ENCODE measurements around the gene OR14C36.

DNA sequence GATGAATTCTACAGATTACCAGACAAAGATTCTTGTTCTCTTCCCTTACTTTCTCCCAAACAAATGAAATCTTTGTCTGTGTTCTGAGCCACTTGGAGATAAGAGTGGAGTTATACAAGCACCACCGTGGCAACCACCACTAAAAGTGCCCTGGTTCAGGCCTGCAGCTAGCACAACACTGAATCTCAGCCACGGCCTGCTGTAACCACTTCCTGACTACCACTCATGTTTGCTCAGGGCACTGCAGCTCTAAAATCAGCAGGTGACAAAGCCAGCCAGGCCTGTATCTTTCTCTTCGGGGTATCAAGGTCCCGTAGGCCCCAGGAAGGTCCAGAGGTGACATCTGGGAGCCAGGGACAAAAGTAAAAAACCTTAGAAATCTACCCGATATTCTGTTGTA, 23.8 kb downstream of the OR14C36 start:
- no peak for TF ChIP-seq EZH2 (IDR thresholded peaks at IDR 0.05; ENCODE audit: borderline replicate concordance, insufficient read depth, low read depth, low read length, poor library complexity, severe bottlenecking)
- TF ChIP-seq, protein P1, sequence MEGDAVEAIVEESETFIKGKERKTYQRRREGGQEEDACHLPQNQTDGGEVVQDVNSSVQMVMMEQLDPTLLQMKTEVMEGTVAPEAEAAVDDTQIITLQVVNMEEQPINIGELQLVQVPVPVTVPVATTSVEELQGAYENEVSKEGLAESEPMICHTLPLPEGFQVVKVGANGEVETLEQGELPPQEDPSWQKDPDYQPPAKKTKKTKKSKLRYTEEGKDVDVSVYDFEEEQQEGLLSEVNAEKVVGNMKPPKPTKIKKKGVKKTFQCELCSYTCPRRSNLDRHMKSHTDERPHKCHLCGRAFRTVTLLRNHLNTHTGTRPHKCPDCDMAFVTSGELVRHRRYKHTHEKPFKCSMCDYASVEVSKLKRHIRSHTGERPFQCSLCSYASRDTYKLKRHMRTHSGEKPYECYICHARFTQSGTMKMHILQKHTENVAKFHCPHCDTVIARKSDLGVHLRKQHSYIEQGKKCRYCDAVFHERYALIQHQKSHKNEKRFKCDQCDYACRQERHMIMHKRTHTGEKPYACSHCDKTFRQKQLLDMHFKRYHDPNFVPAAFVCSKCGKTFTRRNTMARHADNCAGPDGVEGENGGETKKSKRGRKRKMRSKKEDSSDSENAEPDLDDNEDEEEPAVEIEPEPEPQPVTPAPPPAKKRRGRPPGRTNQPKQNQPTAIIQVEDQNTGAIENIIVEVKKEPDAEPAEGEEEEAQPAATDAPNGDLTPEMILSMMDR (IDR thresholded peaks at IDR 0.05): no peak
